C4-2B (cell line): ENCODE data around the gene CADPS2.

ENCODE experiments used
- H3K27ac ChIP-seq: fragments of 450-650 bp; 2 replicates; pipeline ENCODE4 v1.5.1; 2017
- ZFX ChIP-seq: fragments of 450-650 bp; IDR thresholded peaks from 2 replicates; pipeline ENCODE4 v1.6.1; 2017
- TF ChIP-seq, protein P1 (sequence below): fragments of 450-650 bp; conservative IDR thresholded peaks from 2 replicates; pipeline ENCODE4 v1.5.1; 2017; ENCODE audit warnings: mild to moderate bottlenecking

CADPS2 gene

GRCh38 chr7:122717356-122718089 is 168.7 kb downstream of the CADPS2 start:
- H3K27ac ChIP-seq: no peak overlapping the region
- TF ChIP-seq, protein P1, sequence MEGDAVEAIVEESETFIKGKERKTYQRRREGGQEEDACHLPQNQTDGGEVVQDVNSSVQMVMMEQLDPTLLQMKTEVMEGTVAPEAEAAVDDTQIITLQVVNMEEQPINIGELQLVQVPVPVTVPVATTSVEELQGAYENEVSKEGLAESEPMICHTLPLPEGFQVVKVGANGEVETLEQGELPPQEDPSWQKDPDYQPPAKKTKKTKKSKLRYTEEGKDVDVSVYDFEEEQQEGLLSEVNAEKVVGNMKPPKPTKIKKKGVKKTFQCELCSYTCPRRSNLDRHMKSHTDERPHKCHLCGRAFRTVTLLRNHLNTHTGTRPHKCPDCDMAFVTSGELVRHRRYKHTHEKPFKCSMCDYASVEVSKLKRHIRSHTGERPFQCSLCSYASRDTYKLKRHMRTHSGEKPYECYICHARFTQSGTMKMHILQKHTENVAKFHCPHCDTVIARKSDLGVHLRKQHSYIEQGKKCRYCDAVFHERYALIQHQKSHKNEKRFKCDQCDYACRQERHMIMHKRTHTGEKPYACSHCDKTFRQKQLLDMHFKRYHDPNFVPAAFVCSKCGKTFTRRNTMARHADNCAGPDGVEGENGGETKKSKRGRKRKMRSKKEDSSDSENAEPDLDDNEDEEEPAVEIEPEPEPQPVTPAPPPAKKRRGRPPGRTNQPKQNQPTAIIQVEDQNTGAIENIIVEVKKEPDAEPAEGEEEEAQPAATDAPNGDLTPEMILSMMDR: no peak
- TF ChIP-seq ZFX: no peak

DNA sequence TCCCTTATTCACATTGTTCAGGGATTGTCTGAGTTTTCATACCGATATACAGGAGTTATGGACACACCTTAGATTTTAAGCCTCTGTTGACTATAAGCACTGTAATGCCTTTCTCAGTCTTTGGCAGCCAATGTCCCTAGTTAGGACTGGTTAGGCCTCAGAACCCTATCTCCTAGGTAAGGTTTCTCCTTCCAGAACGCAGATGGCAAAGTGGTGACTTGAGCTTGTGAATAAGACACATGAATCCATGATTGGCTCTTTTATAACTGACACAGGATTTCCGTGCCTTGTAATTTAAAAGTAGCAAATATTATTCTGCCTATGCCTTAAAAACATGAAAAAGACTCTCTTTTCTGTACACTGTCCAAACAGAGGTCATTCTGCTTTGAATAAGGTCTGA is 171.1 kb downstream of the CADPS2 start:
- TF ChIP-seq, protein P1: no peak
- TF ChIP-seq ZFX: no peak
- H3K27ac ChIP-seq: no peak overlapping the region

GRCh38 chr7:122710916-122711315 is 175.3 kb downstream of the CADPS2 start:
- TF ChIP-seq, protein P1: no peak
- no peak for TF ChIP-seq ZFX
- no peak overlapping the region for H3K27ac ChIP-seq

DNA sequence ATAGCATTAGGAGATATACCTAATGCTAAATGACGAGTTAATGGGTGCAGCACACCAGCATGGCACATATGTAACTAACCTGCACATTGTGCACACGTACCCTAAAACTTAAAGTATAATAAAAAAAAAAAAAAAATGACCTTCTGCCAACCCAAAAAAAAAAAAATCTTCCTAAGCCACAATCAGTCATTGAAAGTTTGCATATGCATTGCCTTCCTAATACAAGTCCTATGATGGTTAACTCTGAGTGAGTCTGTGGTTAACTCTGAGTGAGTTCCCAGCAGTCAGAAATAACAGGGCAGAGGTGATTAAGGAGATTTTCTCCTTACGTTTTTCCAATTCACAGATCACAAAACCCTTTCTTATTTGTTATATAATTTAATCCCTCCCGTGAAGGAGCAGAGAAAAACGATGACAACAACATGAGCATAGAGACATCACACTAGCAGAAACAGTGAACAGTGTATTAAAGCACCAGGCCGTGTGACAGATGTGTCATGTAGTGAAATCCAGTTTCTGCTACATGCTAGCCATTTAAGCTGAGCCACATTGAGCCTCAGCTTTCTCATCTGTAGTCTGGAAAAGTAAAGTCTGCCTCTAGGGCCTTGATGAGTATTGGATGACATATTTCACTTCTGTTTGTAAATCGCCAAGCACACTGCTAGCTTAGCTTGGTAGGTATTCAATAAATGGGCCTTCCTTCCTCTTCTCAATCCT is 176.2 kb downstream of the CADPS2 start:
- no peak for TF ChIP-seq ZFX
- TF ChIP-seq, protein P1: no peak
- no peak overlapping the region for H3K27ac ChIP-seq

DNA sequence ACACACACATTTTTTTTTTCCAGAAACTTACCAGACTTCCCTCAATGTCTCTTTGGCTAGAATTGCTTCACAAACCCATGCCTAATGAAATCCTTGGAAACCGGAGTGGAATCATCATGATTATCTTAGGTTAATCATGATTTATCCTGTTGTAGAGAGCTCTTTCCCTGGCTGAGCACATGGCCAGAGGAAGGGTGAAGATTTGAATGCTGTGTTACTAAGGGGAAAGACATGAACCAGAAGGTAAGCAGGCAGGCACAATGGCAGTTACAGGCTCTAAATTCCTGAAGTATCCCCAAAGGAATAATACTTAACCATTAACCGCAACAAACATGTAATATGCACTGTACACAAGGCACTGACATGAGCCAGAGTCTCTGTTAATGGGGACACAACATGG is 179.4 kb downstream of the CADPS2 start:
- TF ChIP-seq ZFX: no peak
- TF ChIP-seq, protein P1: no peak
- no peak overlapping the region for H3K27ac ChIP-seq

DNA sequence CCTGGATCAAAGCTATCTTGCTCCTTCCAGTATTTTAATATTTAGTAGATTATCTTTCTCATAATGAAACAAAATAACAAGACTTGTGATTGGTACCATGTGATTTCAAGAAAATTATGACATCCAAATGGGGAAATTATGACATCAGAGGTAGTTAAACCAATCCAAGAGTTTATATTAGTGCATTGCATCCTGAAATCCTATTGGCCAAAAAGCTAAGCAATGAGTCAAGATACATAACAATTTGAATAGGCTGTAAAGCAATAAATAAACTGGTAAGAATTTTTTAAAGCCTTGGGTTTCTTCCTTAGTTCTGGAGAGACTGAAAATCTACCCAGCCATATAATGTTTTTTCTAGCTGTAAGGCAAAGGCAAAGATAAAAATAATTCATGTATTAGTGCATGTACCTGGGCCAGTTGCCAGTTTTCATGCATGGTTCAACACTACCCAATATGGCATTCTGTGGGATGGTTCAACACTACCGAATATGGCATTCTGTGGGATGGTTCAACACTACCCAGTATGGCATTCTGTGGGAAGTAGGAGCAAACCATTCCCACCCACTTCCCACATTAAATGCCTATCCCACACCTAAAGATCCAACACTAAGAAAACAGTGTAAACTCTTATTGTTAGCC is 183.3 kb downstream of the CADPS2 start, which contains the start of gene RNF148:
TSS of gene RNF148 (minus strand) at position 51 of the 639 bp plus-strand sequence. CDS start 172 bp downstream, outside the sequence.
- H3K27ac ChIP-seq: no peak within 1 kb of the TSS
- no peak for TF ChIP-seq ZFX
- TF ChIP-seq, protein P1: no peak

DNA sequence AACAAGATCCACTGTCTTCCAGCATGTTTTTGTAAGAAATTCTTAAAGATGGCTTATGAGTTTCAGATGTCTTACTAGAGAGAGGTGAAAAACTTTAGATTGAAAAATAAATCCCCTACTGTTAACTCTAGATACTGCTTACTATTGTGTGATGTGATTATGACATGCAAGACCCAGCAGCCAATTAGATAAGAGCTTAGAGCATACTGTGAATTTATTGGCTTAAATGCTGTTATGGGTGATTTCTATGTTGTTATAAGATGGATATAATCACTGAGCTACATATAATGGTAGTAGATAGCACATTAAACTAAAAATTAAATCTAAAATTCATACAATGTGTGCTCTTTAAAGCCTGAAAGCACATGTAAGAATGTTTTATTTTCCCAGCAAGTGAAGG is 187.2 kb downstream of the CADPS2 start, which contains the start of gene RNF133:
TSS of gene RNF133 (minus strand) at position 101 of the 400 bp plus-strand sequence. CDS start 199 bp downstream, outside the sequence.
- no peak within 1 kb of the TSS for H3K27ac ChIP-seq
- no peak for TF ChIP-seq ZFX
- TF ChIP-seq, protein P1: no peak
